ENCODE results near the gene JCAD.
"Not testable (repeated sequence)": the region's sequence is repeated elsewhere in the genome, so short reads cannot be mapped to it uniquely, and the experiment has no call there.

The JCAD gene

GRCh38 chr10:30018496-30018895 is 40.9 kb downstream of the JCAD start:
- no peak for DNase-seq

- no peak for DNase-seq
These were observed 41.4 kb downstream of the JCAD start for GRCh38 chr10:30017966-30018365.

- no peak for DNase-seq
These were observed 41.8 kb downstream of the JCAD start for GRCh38 chr10:30017556-30017955.

GRCh38 chr10:30014511-30014910 is 44.9 kb downstream of the JCAD start:
- DNase-seq, result no peak

GRCh38 chr10:30013757-30014156 is 45.6 kb downstream of the JCAD start:
- no peak for DNase-seq

- DNase-seq, result no peak
These were observed 47.3 kb downstream of the JCAD start for GRCh38 chr10:30011956-30012647.

- DNase-seq, result no peak
These were observed 48.0 kb downstream of the JCAD start for GRCh38 chr10:30011396-30011795.

- DNase-seq, result no peak
These were observed 52.0 kb downstream of the JCAD start for GRCh38 chr10:30007406-30007805.

- DNase-seq, result no peak
These were observed 53.0 kb downstream of the JCAD start for GRCh38 chr10:30006410-30006809.

GRCh38 chr10:30005116-30005515 is 54.3 kb downstream of the JCAD start:
- DNase-seq, result not testable (repeated sequence)

GRCh38 chr10:30002426-30003266 is 56.7 kb downstream of the JCAD start:
- DNase-seq, result peak; percentile 32

- no peak for DNase-seq
These were observed 58.4 kb downstream of the JCAD start for GRCh38 chr10:30000802-30001571.

GRCh38 chr10:29998142-29998808 is 61.1 kb downstream of the JCAD start:
- DNase-seq, result peak; percentile 66

GRCh38 chr10:29994811-29995210 is 64.6 kb downstream of the JCAD start:
- no peak for DNase-seq

- no peak for DNase-seq
These were observed 66.0 kb downstream of the JCAD start for GRCh38 chr10:29993319-29993915.

- no peak for DNase-seq
These were observed 66.5 kb downstream of the JCAD start for GRCh38 chr10:29992914-29993313.

GRCh38 chr10:29991382-29991781 is 68.0 kb downstream of the JCAD start:
- DNase-seq, result no peak

GRCh38 chr10:29987471-29987870 is 71.9 kb downstream of the JCAD start:
- DNase-seq, result no peak

- DNase-seq, result no peak
These were observed 76.3 kb downstream of the JCAD start for GRCh38 chr10:29982997-29983648.

GRCh38 chr10:29981510-29981909 is 77.9 kb downstream of the JCAD start:
- DNase-seq, result no peak

- DNase-seq, result no peak
These were observed 79.3 kb downstream of the JCAD start for GRCh38 chr10:29980084-29980483.

- not testable (repeated sequence) for DNase-seq
These were observed 80.0 kb downstream of the JCAD start for GRCh38 chr10:29979421-29979779.

Measured in T-helper 9 cell (primary cell).